Naive thymus-derived CD8-positive, alpha-beta T cell (primary cell): ENCODE results near the gene PFKFB4. TPM values are rescaled to one million over a fixed set of nuclear protein-coding genes. Genes with fewer than 3 reads are reported as not detected.

Experiments
- ATAC-seq, 2 donors: fragments of 150-1000 bp; cut with Tn5 transposase in 1 of 2; sonication (Bioruptor Pico), chemical (Tn5 transposase) in 1 of 2; 1 replicate in 1 of 2; 2 replicates in 1 of 2; pipeline ENCODE4 v1.10.0; 2021; ENCODE audit warnings: mild to moderate bottlenecking in 2 of 2, moderate library complexity in 2 of 2
- POLR2A ChIA-PET: fragments of 350-600 bp; sonication (Branson Sonifier 250); formaldehyde crosslinking; loops from one replicate; lab custom pipeline; 2021; ENCODE audit warnings: antibody characterized with exemption; lab: Charles Lee
- DNase-seq, 10 donors: peaks; one replicate each; pipeline versions ENCODE4 v3.0.0 to v3.0.0-alpha.2; 2020 to 2022
- H3K27ac Mint-ChIP-seq, 10 donors: one replicate each; pipeline ENCODE4 v1.8.0; 2020 to 2022; ENCODE audit warnings: mild to moderate bottlenecking in 10 of 10, mixed read lengths in 10 of 10, moderate library complexity in 4 of 10, inconsistent platforms in 1 of 10
- H3K27me3 Mint-ChIP-seq, 5 donors: one replicate each; pipeline ENCODE4 v1.8.0; 2021 to 2022; ENCODE audit warnings: mixed read lengths in 5 of 5
- H3K36me3 Mint-ChIP-seq, 3 donors: one replicate each; pipeline ENCODE4 v1.8.0; 2020 to 2022; ENCODE audit warnings: mixed read lengths in 3 of 3, mild to moderate bottlenecking in 2 of 3, inconsistent platforms in 1 of 3
- H3K4me1 Mint-ChIP-seq, 4 donors: one replicate each; pipeline ENCODE4 v1.8.0; 2021 to 2022; ENCODE audit warnings: mixed read lengths in 4 of 4
- H3K4me3 Mint-ChIP-seq, 10 donors: one replicate each; pipeline ENCODE4 v1.8.0; 2020 to 2022; ENCODE audit warnings: mild to moderate bottlenecking in 10 of 10, mixed read lengths in 10 of 10, moderate library complexity in 6 of 10, inconsistent platforms in 1 of 10
- H3K9me3 Mint-ChIP-seq, 9 donors: one replicate each; pipeline ENCODE4 v1.8.0; 2020 to 2022; ENCODE audit warnings: mixed read lengths in 9 of 9, mild to moderate bottlenecking in 3 of 9, inconsistent platforms in 1 of 9, moderate library complexity in 1 of 9
- polyA plus RNA-seq, 3 donors: library from polyadenylated mRNA; unstranded; fragments of 300-500 nt; fragmentation: Illumina TruSeq; gene quantifications; one replicate each; pipeline ENCODE4 v1.2.3, GENCODE V29; 2021
- total RNA-seq, 8 experiments: library from RNA in 2 of 8; stranded (reverse) in 2 of 8; gene quantifications; one replicate each; pipeline ENCODE4 v1.2.3 and lab custom pipeline; 2021 to 2026

The PFKFB4 gene
- total and polyA plus RNA-seq, 5 experiments from 2014 or later, result 1.1 to 3.3 (median 2.4) TPM

DNA sequence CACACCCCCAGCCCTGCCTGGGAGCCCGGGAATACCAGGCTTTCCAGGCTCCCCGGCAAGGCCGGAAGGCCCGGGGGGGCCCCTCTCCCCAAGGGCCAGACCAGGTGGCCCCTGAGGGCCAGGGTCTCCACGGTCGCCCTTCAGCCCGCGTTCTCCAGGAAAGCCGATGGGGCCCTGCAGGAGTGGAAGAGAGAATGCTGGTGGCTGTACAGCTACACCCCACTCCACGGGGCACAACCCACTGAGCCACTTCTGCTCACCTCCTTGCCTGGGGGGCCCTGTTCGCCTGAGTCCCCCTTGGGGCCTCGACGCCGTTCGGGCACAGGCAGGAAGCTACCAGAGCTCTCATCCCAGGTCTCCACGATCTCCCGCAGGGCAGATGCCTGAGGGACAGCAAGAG, 18.8 kb upstream of the PFKFB4 start:
- POLR2A ChIA-PET, result no interaction called here
- no peak for ATAC-seq

DNA sequence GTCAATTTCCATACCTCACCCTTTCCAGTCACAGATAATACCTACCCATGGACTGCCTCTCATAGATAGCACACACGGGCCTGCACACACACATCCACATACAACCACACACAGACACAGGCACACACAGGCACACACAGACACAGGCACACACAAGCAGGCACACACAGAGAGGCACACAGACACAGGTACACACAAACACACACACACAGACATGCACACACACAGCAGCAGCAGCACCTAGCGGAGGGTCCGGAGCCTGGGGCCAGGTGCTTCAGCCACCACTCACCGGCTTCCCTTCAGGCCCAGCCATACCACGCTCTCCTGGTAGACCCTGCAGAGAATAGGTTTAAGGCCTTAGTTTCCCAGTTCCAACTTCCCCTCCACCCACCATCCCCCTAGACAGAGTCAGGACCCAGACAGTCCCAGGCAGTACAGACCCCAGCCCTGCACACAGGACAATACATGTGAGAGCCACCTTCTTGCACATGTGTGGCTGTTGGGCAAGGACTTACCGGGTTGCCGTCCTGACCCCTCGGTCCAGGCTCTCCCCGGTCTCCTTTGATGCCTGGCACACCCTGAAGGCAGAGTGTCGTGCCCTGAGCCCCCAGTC, 17.5 kb upstream of the PFKFB4 start:
- Mint-ChIP-seq H3K4me3 (no peak overlapping the region), H3K36me3 (no peaks in the 10 kb centered on the region)

More for the DNA sequence above, 18.8 kb upstream of the PFKFB4 start:
- Mint-ChIP-seq H3K27me3 (no peaks in the 10 kb centered on the region), H3K4me3 (no peak overlapping the region), H3K4me1 (no peaks in the 10 kb centered on the region), H3K9me3 (no peaks in the 10 kb centered on the region), H3K27ac (no peak overlapping the region), H3K36me3 (no peaks in the 10 kb centered on the region)
- DNase-seq, result no peak

DNA sequence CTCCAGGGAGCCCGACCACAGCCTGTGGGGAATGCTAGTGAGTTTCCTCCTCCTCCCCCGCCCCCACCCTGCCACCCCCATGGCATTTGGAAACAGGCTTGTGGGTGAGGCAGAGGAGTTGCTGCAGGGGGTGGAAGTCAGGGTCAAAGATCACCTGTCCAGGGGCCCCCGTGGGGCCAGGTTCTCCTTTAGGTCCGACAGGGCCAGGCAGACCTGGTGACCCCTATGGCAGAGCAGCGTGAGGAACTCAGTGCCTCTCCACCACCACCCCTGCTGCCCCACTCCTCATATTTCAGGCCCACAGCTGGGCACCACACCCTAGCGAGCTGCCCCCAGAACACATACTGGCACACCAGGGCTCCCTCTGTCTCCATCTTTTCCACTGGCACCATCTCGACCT, 15.9 kb upstream of the PFKFB4 start:
- Mint-ChIP-seq H3K27ac (no peak overlapping the region), H3K9me3 (no peaks in the 10 kb centered on the region), H3K36me3 (no peaks in the 10 kb centered on the region), H3K4me3 (no peak overlapping the region), H3K4me1 (no peaks in the 10 kb centered on the region), H3K27me3 (no peaks in the 10 kb centered on the region)
- no peak for ATAC-seq
- POLR2A ChIA-PET, result no interaction called here
- DNase-seq, result no peak

More for the DNA sequence above, 17.5 kb upstream of the PFKFB4 start:
- peak overlapping the region in 2 of 10 donors; percentile 11 to 35 for H3K27ac Mint-ChIP-seq
- H3K9me3 Mint-ChIP-seq, result no peaks in the 10 kb centered on the region
- no peaks in the 10 kb centered on the region for H3K27me3 Mint-ChIP-seq
- DNase-seq (no peak), ATAC-seq (no peak)
- POLR2A ChIA-PET, result interaction anchor here (0.6 kb wide), 1 partner anchor 329 kb away, joined by 3 read pairs; no protein-coding TSS in a partner anchor
- no peaks in the 10 kb centered on the region for H3K4me1 Mint-ChIP-seq

DNA sequence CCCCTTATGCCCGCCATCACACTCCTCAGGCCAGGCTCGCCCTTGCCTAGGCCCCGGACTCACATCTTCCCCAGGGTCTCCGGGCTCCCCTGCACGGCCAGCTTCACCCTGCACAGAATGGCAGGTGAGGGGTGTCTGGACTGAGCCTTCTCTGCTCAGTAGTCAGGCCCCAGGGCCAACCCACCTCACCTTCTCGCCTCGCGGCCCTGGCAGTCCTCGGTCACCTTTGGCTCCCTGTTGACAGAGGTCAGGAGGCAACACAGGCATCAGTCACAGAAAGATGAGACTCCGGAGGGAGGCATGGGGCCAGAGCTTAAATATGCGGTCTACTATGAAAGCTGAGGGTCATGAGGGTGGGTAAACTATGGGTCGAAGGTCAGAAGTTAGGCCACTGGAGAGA, 15.3 kb upstream of the PFKFB4 start:
- no peaks in the 10 kb centered on the region for H3K9me3 Mint-ChIP-seq
- no peak overlapping the region for H3K4me3 Mint-ChIP-seq
- POLR2A ChIA-PET, result no interaction called here
- DNase-seq (no peak), ATAC-seq (no peak)
- H3K4me1 Mint-ChIP-seq, result no peaks in the 10 kb centered on the region
- no peaks in the 10 kb centered on the region for H3K36me3 Mint-ChIP-seq
- H3K27me3 Mint-ChIP-seq, result no peaks in the 10 kb centered on the region
- no peak overlapping the region for H3K27ac Mint-ChIP-seq

DNA sequence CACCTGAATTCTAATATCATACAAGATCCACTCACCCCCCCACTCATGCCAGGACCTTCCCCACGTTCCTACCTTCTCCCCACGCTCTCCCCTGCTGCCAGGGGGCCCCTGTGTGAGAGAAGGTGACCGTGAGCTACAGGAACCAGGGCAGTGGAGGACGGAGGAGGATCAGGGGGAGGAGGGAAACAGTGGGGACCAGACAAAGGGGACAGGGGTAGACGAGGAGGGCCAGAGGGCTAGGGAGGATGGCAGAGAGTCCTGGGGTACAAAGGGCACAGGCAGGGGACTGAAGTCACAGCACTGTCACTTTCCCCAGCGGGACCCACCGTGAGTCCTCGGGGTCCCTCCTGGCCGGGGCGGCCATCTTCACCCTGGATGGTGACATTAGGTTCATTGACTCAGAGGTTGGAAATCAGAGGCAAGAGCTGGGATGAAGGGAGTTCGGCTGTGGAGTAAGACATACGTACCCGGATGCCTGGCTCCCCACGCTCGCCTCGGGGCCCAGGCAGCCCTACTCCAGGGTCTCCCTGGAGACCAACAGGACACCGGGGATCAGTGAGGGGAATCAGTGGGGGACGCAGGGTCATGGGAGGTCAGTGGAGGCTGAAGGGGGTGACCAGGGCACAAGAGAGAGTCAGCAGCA, 13.3 kb upstream of the PFKFB4 start:
- Mint-ChIP-seq H3K9me3 (no peaks in the 10 kb centered on the region), H3K27me3 (no peaks in the 10 kb centered on the region), H3K27ac (no peak overlapping the region), H3K4me1 (peaks cover 0 to 3% (median 1%) of the 10 kb centered on the region in 4 donors), H3K36me3 (no peaks in the 10 kb centered on the region), H3K4me3 (no peak overlapping the region)
- ATAC-seq (no peak), DNase-seq (no peak)
- POLR2A ChIA-PET, result no interaction called here

DNA sequence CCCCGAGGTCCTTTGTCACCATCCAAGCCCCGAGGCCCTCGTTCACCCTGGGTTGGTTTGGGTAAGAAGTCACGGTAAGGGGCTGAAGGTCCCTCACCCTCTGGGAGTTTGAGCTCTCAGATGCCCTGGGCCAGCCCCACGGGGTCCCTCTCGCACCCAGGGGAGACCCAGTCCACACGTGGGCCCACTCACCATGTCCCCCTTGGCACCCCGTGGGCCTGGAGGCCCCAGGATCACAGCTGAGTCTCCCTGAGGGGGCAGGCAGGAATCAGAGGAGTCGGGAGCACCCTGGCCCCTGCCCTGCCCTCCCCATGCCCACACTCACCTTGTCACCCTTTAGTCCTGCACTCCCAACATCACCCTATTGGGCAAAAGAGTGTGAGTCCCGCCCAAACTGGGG, 12.8 kb upstream of the PFKFB4 start:
- Mint-ChIP-seq H3K36me3 (no peaks in the 10 kb centered on the region), H3K27ac (no peak overlapping the region), H3K4me3 (no peak overlapping the region), H3K4me1 (peaks cover 0 to 3% (median 1%) of the 10 kb centered on the region in 4 donors), H3K27me3 (no peaks in the 10 kb centered on the region), H3K9me3 (no peaks in the 10 kb centered on the region)
- POLR2A ChIA-PET, result no interaction called here
- DNase-seq (no peak), ATAC-seq (no peak)

DNA sequence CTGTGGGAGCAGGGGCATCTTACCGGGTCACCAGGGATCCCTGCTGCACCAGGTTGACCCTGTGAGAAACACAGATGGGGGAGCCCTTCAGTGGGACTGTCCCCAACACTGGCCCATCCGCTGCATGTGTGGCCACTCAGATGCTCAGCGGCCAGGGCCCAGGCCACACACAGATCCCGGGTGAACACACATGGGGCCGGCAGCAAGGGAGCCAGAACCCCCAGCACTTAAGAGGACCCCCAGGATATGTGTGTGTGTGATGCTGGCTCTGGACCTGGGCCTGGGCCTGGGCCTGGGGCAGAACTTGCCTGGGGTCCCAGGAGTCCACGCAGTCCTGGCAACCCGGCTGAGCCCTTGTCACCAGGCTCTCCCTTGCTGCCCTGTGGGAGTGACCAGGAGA, 11.9 kb upstream of the PFKFB4 start:
- Mint-ChIP-seq H3K9me3 (no peaks in the 10 kb centered on the region), H3K4me1 (peaks cover 0 to 8% (median 2%) of the 10 kb centered on the region in 4 donors), H3K27me3 (no peaks in the 10 kb centered on the region), H3K36me3 (no peaks in the 10 kb centered on the region), H3K27ac (no peak overlapping the region), H3K4me3 (no peak overlapping the region)
- no peak for DNase-seq
- no peak for ATAC-seq
- POLR2A ChIA-PET, result no interaction called here

DNA sequence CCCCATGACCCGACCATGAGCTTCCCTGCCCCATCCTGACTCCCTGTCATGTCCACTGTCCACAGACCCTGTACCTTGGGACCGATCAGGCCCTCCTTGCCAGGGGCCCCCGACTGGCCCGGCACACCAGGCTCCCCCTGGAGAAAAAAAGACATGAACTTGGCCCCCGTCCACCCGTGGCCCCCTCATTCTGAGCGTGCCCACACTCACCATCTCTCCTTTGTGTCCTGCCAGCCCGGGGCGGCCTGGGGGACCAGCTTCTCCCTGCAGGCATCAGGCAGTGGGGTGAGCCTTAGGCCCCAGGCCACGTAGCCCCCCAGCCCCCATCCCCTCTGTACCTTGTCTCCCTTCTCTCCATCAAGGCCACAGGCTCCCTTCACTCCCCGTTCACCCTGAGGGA, 10.9 kb upstream of the PFKFB4 start:
- POLR2A ChIA-PET, result no interaction called here
- DNase-seq (no peak), ATAC-seq (no peak)
- peaks cover 0 to 8% (median 2%) of the 10 kb centered on the region in 4 donors for H3K4me1 Mint-ChIP-seq
- H3K27me3 Mint-ChIP-seq, result no peaks in the 10 kb centered on the region
- H3K9me3 Mint-ChIP-seq, result no peaks in the 10 kb centered on the region
- H3K4me3 Mint-ChIP-seq, result no peak overlapping the region
- no peaks in the 10 kb centered on the region for H3K36me3 Mint-ChIP-seq
- H3K27ac Mint-ChIP-seq, result no peak overlapping the region

DNA sequence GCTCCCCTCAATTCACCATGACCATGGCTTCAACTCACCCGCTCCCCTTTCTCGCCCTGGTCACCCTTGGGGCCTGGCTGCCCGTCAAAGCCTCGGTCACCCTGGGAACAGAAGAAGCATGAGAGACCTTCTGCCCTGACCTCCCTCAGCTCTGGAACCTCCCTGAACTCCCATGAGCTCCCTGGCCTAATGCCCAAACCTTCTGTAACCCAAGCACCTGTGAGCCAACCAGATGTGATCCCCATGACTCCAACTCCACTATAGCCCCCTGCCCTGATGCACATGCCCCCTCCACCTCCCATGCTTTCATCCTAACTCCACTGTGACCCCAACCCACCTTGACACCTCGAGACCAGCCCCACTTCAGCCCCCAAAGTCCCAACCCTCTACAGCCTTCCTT, 10.5 kb upstream of the PFKFB4 start:
- Mint-ChIP-seq H3K9me3 (no peaks in the 10 kb centered on the region), H3K4me3 (no peak overlapping the region), H3K27ac (no peak overlapping the region), H3K4me1 (peaks cover 0 to 8% (median 2%) of the 10 kb centered on the region in 4 donors), H3K27me3 (no peaks in the 10 kb centered on the region), H3K36me3 (no peaks in the 10 kb centered on the region)
- POLR2A ChIA-PET, result no interaction called here
- ATAC-seq (no peak), DNase-seq (no peak)

DNA sequence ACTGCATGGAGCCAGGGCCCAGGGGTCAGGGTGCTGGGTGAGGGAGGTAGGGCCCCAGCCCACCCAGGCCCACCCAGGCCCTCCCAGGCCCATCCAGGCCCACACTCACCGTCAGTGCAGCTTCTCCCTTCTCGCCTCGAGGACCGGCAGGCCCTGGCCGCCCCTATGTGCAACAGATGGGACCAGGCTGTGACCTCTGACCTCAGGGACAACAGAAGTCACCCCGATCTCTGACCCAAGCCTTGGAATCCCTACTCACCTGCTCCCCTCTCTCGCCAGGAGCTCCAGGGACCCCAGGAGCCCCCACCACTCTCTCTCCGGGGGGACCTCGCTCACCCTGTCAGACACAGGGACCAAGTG, 9.8 kb upstream of the PFKFB4 start:
- Mint-ChIP-seq H3K36me3 (no peaks in the 10 kb centered on the region), H3K9me3 (no peaks in the 10 kb centered on the region), H3K27me3 (no peaks in the 10 kb centered on the region), H3K4me3 (no peak overlapping the region), H3K4me1 (peaks cover 0 to 8% (median 2%) of the 10 kb centered on the region in 4 donors), H3K27ac (peak overlapping the region in 1 of 10 donors; percentile 14)
- ATAC-seq, result no peak
- DNase-seq, result no peak
- POLR2A ChIA-PET, result no interaction called here

DNA sequence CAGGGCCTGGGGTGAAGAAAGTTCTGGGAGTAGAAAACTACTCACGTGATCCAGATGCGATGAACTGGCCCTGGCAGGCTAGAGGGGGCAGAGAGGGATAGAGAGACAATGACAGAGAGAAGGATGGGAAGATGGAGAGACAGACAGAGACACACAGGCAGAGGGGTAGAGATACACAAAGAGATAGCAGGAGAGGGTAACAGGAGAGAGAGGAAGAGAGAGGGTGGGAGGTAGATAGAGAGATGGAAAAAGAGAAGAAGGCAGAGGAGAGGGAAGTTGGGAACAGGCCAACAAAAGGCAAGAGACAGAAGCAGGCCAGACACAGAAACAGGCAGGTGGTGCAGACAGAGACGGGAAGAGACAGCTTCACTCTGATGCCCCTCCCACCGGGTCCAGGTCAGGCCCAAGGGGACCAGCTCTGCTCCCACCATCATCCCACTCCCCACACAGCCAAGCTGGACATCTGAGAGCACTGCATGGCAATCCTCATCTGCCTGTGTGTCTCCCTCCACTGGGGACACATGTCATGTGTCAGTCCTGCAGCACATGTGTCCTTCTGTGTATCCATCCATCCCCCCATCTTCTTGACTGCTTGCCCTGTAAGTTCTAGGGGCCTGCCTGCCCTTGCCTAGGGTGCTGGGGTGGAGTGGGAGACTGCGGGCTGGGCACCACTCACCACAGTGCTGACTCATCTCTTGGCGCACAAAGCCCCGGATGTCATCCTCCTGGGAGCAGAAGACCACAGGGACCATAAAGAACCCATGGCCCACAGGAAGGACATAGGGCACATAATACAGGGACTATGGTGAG, 9.2 kb upstream of the PFKFB4 start:
- DNase-seq (no peak), ATAC-seq (no peak)
- Mint-ChIP-seq H3K9me3 (no peaks in the 10 kb centered on the region), H3K27me3 (no peaks in the 10 kb centered on the region), H3K4me3 (no peak overlapping the region), H3K27ac (peak overlapping the region in 7 of 10 donors; percentile 9 to 74 (median 37)), H3K4me1 (peaks cover 0 to 11% (median 2%) of the 10 kb centered on the region in 4 donors), H3K36me3 (no peaks in the 10 kb centered on the region)
- POLR2A ChIA-PET, result no interaction called here

DNA sequence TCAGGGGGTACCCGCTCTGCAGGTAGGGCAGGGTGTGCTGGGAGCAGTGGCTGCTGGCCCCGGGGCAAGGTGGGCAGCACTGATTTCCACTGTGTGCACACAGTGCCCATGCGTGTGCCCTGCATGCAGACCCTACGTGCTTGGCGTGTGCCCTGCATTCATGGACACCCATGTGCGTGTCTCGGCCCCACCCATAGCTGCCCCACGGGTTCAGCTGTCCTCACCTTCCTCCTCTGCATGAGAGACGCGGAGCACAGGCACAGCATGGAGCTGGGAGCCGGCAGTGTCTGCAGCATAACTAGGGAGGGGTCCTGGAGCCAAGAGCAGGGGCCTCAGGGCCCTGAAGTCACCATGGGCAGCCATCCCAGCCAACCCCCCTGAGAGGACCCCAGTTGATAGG, 8.6 kb upstream of the PFKFB4 start:
- POLR2A ChIA-PET, result no interaction called here
- Mint-ChIP-seq H3K9me3 (no peaks in the 10 kb centered on the region), H3K36me3 (no peaks in the 10 kb centered on the region), H3K27ac (peak overlapping the region in 5 of 10 donors; percentile 9 to 74 (median 16)), H3K27me3 (no peaks in the 10 kb centered on the region), H3K4me1 (peaks cover 0 to 16% (median 2%) of the 10 kb centered on the region in 4 donors), H3K4me3 (no peak overlapping the region)
- ATAC-seq, result no peak
- no peak for DNase-seq

DNA sequence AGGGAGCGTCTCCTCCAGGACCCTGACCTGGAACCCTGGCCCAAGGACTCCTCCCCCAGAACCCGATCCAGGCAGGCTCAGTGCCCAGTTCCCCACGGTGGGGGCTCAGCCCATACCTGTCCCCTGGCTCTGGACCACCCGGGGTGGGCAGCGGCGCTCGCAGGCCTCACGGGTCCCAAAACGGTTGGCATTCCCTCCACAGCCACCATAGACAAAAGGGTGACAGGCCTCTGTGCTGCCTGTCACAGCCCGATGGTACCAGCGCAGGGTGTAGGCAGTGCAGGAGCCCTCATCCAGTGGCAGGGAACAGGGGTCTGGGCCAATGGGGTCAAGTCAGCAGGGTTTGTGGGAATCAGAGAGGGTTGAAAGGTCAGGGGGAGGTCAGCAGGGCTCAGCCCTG, 8.1 kb upstream of the PFKFB4 start:
- POLR2A ChIA-PET, result no interaction called here
- no peaks in the 10 kb centered on the region for H3K27me3 Mint-ChIP-seq
- H3K4me3 Mint-ChIP-seq, result no peak overlapping the region
- DNase-seq (no peak), ATAC-seq (no peak)
- no peak overlapping the region for H3K27ac Mint-ChIP-seq
- peaks cover 0 to 19% (median 4%) of the 10 kb centered on the region in 4 donors for H3K4me1 Mint-ChIP-seq
- H3K9me3 Mint-ChIP-seq, result no peaks in the 10 kb centered on the region
- H3K36me3 Mint-ChIP-seq, result no peaks in the 10 kb centered on the region
